BLaER1 treated with 17β-estradiol and CSF1 and Interleukin-3, amounts not matched to agents 10 nM and 100 nM (cell line): ENCODE data around the gene CAB39.

Source experiments
- H3K27ac ChIP-seq, 11 experiments: shearing (Covaris generic); formaldehyde crosslinking; 2 replicates each; pipeline ENCODE4 v1.8.1; 2022
- H3K27me3 ChIP-seq, 11 experiments: shearing (Covaris generic); formaldehyde crosslinking; 2 replicates each; pipeline ENCODE4 v1.8.1; 2022
- H3K36me3 ChIP-seq, 11 experiments: shearing (Covaris generic); formaldehyde crosslinking; 2 replicates each; pipeline ENCODE4 v1.8.1; 2022
- H3K4me1 ChIP-seq, 10 experiments: shearing (Covaris generic); formaldehyde crosslinking; 2 replicates each; pipeline ENCODE4 v1.8.1; 2022
- H3K4me2 ChIP-seq, 11 experiments: shearing (Covaris generic); formaldehyde crosslinking; 2 replicates each; pipeline ENCODE4 v1.8.1; 2022
- H3K4me3 ChIP-seq, 10 experiments: shearing (Covaris generic); formaldehyde crosslinking; 2 replicates each; pipeline ENCODE4 v1.8.1; 2022
- H3K9ac ChIP-seq, 11 experiments: shearing (Covaris generic); formaldehyde crosslinking; 2 replicates each; pipeline ENCODE4 v1.8.1; 2022
- H3K9me3 ChIP-seq, 11 experiments: shearing (Covaris generic); formaldehyde crosslinking; replicated peaks in 1 of 11; 2 replicates each; pipeline ENCODE4 v1.8.1; 2022
- H4K20me1 ChIP-seq, 11 experiments: shearing (Covaris generic); formaldehyde crosslinking; 2 replicates each; pipeline ENCODE4 v1.8.1; 2022
- Cebpa-rat ChIP-seq, 11 experiments: shearing (Covaris generic); IDR thresholded peaks; 2 replicates each; pipeline ENCODE4 v1.8.1; 2022

Gene CAB39

GRCh38 chr2:230739961-230740360 is 27.3 kb downstream of the CAB39 start:
- H3K27me3 ChIP-seq = no peaks in the 10 kb centered on the region
- no peak for TF ChIP-seq Cebpa-rat (IDR thresholded peaks at IDR 0.05)
- peaks cover 50 to 100% (median 90%) of the 10 kb centered on the region in 11 experiments for H4K20me1 ChIP-seq
- H3K4me1 ChIP-seq = peaks cover 36 to 62% (median 41%) of the 10 kb centered on the region in 10 experiments
- H3K9me3 ChIP-seq = peaks cover 0 to 11% (median 4%) of the 10 kb centered on the region in 11 experiments; a peak in 5 of 22 replicates
- H3K4me3 ChIP-seq = no peak overlapping the region
- H3K36me3 ChIP-seq = peaks cover 38 to 75% (median 52%) of the 10 kb centered on the region in 11 experiments
- no peak overlapping the region for H3K4me2 ChIP-seq
- no peak overlapping the region for H3K27ac ChIP-seq
- no peak overlapping the region for H3K9ac ChIP-seq

- H3K27me3 ChIP-seq = no peaks in the 10 kb centered on the region
- peaks cover 9 to 47% (median 13%) of the 10 kb centered on the region in 10 experiments for H3K4me1 ChIP-seq
- no peak overlapping the region for H3K4me3 ChIP-seq
- H4K20me1 ChIP-seq = peaks cover 40 to 100% (median 89%) of the 10 kb centered on the region in 11 experiments; a peak in 21 of 22 replicates
- H3K4me2 ChIP-seq = no peak overlapping the region
- TF ChIP-seq Cebpa-rat (IDR thresholded peaks at IDR 0.05) = no peak
- H3K9ac ChIP-seq = no peak overlapping the region
- peaks cover 0 to 15% (median 4%) of the 10 kb centered on the region in 11 experiments; a peak in 5 of 22 replicates for H3K9me3 ChIP-seq
- H3K36me3 ChIP-seq = peaks cover 61 to 96% (median 80%) of the 10 kb centered on the region in 11 experiments
- no peak overlapping the region for H3K27ac ChIP-seq
Observed at GRCh38 chr2:230742781-230743180, 30.1 kb downstream of the CAB39 start.

GRCh38 chr2:230746213-230746612 is 33.6 kb downstream of the CAB39 start:
- H4K20me1 ChIP-seq = peaks cover 27 to 99% (median 79%) of the 10 kb centered on the region in 11 experiments; a peak in 20 of 22 replicates

GRCh38 chr2:230748087-230748486 is 35.4 kb downstream of the CAB39 start:
- no peak for TF ChIP-seq Cebpa-rat (IDR thresholded peaks at IDR 0.05)
- peaks cover 25 to 99% (median 86%) of the 10 kb centered on the region in 11 experiments; a peak in 19 of 22 replicates for H4K20me1 ChIP-seq

More at GRCh38 chr2:230746213-230746612, 33.6 kb downstream of the CAB39 start:
- peaks cover 0 to 57% (median 0%) of the 10 kb centered on the region in 10 experiments; a peak in 5 of 20 replicates for H3K4me1 ChIP-seq
- H3K27ac ChIP-seq = no peak overlapping the region
- no peak overlapping the region for H3K9ac ChIP-seq
- peaks cover 46 to 90% (median 71%) of the 10 kb centered on the region in 11 experiments for H3K36me3 ChIP-seq
- H3K4me3 ChIP-seq = no peak overlapping the region
- no peaks in the 10 kb centered on the region for H3K27me3 ChIP-seq
- TF ChIP-seq Cebpa-rat (IDR thresholded peaks at IDR 0.05) = no peak
- H3K4me2 ChIP-seq = no peak overlapping the region
- H3K9me3 ChIP-seq = peaks cover 0 to 7% (median 0%) of the 10 kb centered on the region in 11 experiments; a peak in 4 of 22 replicates

DNA sequence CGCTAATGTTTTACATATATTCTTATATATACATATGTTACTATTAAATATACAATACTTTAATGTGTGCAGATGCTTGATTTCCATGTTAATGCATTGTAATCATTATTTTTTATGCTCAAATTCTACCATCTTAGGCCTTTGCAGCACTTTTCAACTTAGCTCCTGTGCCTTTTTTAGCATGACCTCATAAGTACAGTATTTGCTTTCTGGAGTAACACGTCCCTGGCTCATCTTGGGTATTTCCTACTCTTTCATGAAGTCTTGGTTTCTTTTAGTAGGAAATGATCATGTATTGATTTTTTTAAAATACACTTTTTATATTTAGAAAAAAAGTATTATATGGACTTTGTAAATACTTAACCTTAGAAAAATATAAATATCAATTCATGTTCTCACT is 36.5 kb downstream of the CAB39 start:
- no peak for TF ChIP-seq Cebpa-rat (IDR thresholded peaks at IDR 0.05)
- Histone ChIP-seq H3K36me3 (peaks cover 48 to 86% (median 65%) of the 10 kb centered on the region in 11 experiments), H4K20me1 (peaks cover 25 to 99% (median 80%) of the 10 kb centered on the region in 11 experiments; a peak in 19 of 22 replicates), H3K4me3 (no peak overlapping the region), H3K4me2 (no peak overlapping the region; a peak in 1 of 22 replicates), H3K27ac (no peak overlapping the region), H3K9ac (no peak overlapping the region), H3K9me3 (peaks cover 0 to 10% (median 0%) of the 10 kb centered on the region in 11 experiments; a peak in 4 of 22 replicates), H3K27me3 (no peaks in the 10 kb centered on the region), H3K4me1 (peaks cover 0 to 56% (median 0%) of the 10 kb centered on the region in 10 experiments; a peak in 6 of 20 replicates)

More at GRCh38 chr2:230748087-230748486, 35.4 kb downstream of the CAB39 start:
- Histone ChIP-seq H3K4me2 (peak overlapping the region in 1 of 11 experiments; percentile 26; a peak in 1 of 22 replicates), H3K4me1 (peaks cover 0 to 61% (median 0%) of the 10 kb centered on the region in 10 experiments; a peak in 5 of 20 replicates), H3K36me3 (peaks cover 50 to 90% (median 69%) of the 10 kb centered on the region in 11 experiments), H3K27ac (no peak overlapping the region), H3K4me3 (no peak overlapping the region), H3K27me3 (no peaks in the 10 kb centered on the region), H3K9ac (no peak overlapping the region), H3K9me3 (peaks cover 0 to 4% (median 0%) of the 10 kb centered on the region in 11 experiments; a peak in 2 of 22 replicates)

GRCh38 chr2:230751062-230751461 is 38.4 kb downstream of the CAB39 start:
- peaks cover 41 to 80% (median 54%) of the 10 kb centered on the region in 11 experiments for H3K36me3 ChIP-seq
- H3K9ac ChIP-seq = no peak overlapping the region
- H3K27ac ChIP-seq = peak overlapping the region in 1 of 11 experiments; percentile 27; a peak in 2 of 22 replicates
- TF ChIP-seq Cebpa-rat (IDR thresholded peaks at IDR 0.05) = no peak
- H3K4me2 ChIP-seq = peak overlapping the region in 2 of 11 experiments; percentile 22 to 56; a peak in 3 of 22 replicates
- H3K9me3 ChIP-seq = peaks cover 0 to 18% (median 0%) of the 10 kb centered on the region in 11 experiments; a peak in 4 of 22 replicates
- H3K27me3 ChIP-seq = no peaks in the 10 kb centered on the region
- H3K4me3 ChIP-seq = no peak overlapping the region
- peaks cover 22 to 99% (median 83%) of the 10 kb centered on the region in 11 experiments; a peak in 19 of 22 replicates for H4K20me1 ChIP-seq
- peaks cover 0 to 63% (median 4%) of the 10 kb centered on the region in 10 experiments; a peak in 8 of 20 replicates for H3K4me1 ChIP-seq

- H3K27me3 ChIP-seq = no peaks in the 10 kb centered on the region
- H3K36me3 ChIP-seq = peaks cover 19 to 57% (median 32%) of the 10 kb centered on the region in 11 experiments; a peak in 19 of 22 replicates
- no peak overlapping the region for H3K4me2 ChIP-seq
- H3K9ac ChIP-seq = no peak overlapping the region
- H3K4me1 ChIP-seq = peaks cover 22 to 71% (median 32%) of the 10 kb centered on the region in 10 experiments
- no peak overlapping the region for H3K27ac ChIP-seq
- H4K20me1 ChIP-seq = peaks cover 17 to 100% (median 84%) of the 10 kb centered on the region in 11 experiments; a peak in 18 of 22 replicates
- no peak overlapping the region for H3K4me3 ChIP-seq
- peaks cover 0 to 18% (median 0%) of the 10 kb centered on the region in 11 experiments; a peak in 4 of 22 replicates for H3K9me3 ChIP-seq
- no peak for TF ChIP-seq Cebpa-rat (IDR thresholded peaks at IDR 0.05)
Observed at GRCh38 chr2:230754200-230754599, 41.6 kb downstream of the CAB39 start.

- peaks cover 0 to 18% (median 0%) of the 10 kb centered on the region in 11 experiments; a peak in 3 of 22 replicates for H3K9me3 ChIP-seq
- peaks cover 38 to 56% (median 48%) of the 10 kb centered on the region in 11 experiments for H3K36me3 ChIP-seq
- peak overlapping the region in 7 of 11 experiments; percentile 53 to 77 (median 72); a peak in 13 of 22 replicates for H3K27ac ChIP-seq
- no peak for TF ChIP-seq Cebpa-rat (IDR thresholded peaks at IDR 0.05)
- no peaks in the 10 kb centered on the region for H3K27me3 ChIP-seq
- H3K4me2 ChIP-seq = peak overlapping the region; percentile 11 to 98 (median 81); a peak in 19 of 22 replicates
- peaks cover 12 to 99% (median 72%) of the 10 kb centered on the region in 11 experiments; a peak in 19 of 22 replicates for H4K20me1 ChIP-seq
- H3K4me1 ChIP-seq = peaks cover 25 to 81% (median 45%) of the 10 kb centered on the region in 10 experiments
- no peak overlapping the region for H3K4me3 ChIP-seq
- peak overlapping the region in 4 of 11 experiments; percentile 13 to 57 (median 38); a peak in 3 of 22 replicates for H3K9ac ChIP-seq
Observed at GRCh38 chr2:230757476-230757875, 44.8 kb downstream of the CAB39 start.
